ENCODE data around the gene ARHGEF9.

GRCh38 chrX:63784346-63784901 is 590 bp downstream of the ARHGEF9 start:
- no peak for TF ChIP-seq CTCF (tag by site-specific recombination; IDR thresholded peaks at IDR 0.05)
- no peak for TF ChIP-seq ZNF629 (tag by site-specific recombination; IDR thresholded peaks at IDR 0.05)
- no peak for TF ChIP-seq ZNF341 (tag by site-specific recombination; IDR thresholded peaks at IDR 0.05; ENCODE audit: low read depth)
- no peak for TF ChIP-seq TCF7L2 (IDR thresholded peaks at IDR 0.05; ENCODE audit: borderline replicate concordance, low read depth, low read length)
- no peak for TF ChIP-seq EGR2 (tag by site-specific recombination; IDR thresholded peaks at IDR 0.05; ENCODE audit: low read depth)
